CD4-positive, alpha-beta T cell (primary cell): Measurements from ENCODE around the gene HOXB3. TPM values are rescaled to one million over a fixed set of nuclear protein-coding genes. Genes with fewer than 3 reads are reported as not detected.

Experiments used
- ATAC-seq: fragments of 200-7000 bp; cut with Tn5 transposase; one replicate; pipeline ENCODE4 v1.10.0; 2022; ENCODE audit warnings: mild to moderate bottlenecking; ENCODE audit not compliant: poor library complexity
- CTCF ChIA-PET: fragments of 350-600 bp; sonication (Branson Sonifier 250); formaldehyde crosslinking; loops from one replicate; lab custom pipeline; 2021; ENCODE audit warnings: antibody characterized with exemption, inconsistent platforms; lab: Charles Lee
- POLR2A ChIA-PET: fragments of 350-600 bp; sonication (Branson Sonifier 250); formaldehyde crosslinking; loops from one replicate; lab custom pipeline; 2021; ENCODE audit warnings: antibody characterized with exemption, inconsistent platforms; lab: Charles Lee
- DNase-seq, 14 experiments: peaks; one replicate each; pipeline ENCODE4 v3.0.0-alpha.2; 2013 to 2020; ENCODE audit warnings: mixed read lengths in 2 of 14
- H3K27ac ChIP-seq, 2 donors: one replicate each; pipeline versions ENCODE4 v1.5.1 to v1.7.0; 2013; ENCODE audit warnings: low read length in 2 of 2, low read depth in 1 of 2, mild to moderate bottlenecking in 1 of 2
- H3K27me3 ChIP-seq, 2 experiments: 1 replicate in 1 of 2; 2 replicates in 1 of 2; pipeline versions ENCODE4 v1.6.1 to v1.7.0; 2013; ENCODE audit warnings: low read length in 2 of 2, control low read depth in 1 of 2, mild to moderate bottlenecking in 1 of 2, moderate library complexity in 1 of 2; ENCODE audit not compliant: insufficient read depth in 2 of 2, control insufficient read depth in 1 of 2
- H3K36me3 ChIP-seq: one replicate; pipeline ENCODE4 v1.6.1; 2013; ENCODE audit warnings: low read length, control low read depth; ENCODE audit not compliant: insufficient read depth
- H3K4me1 ChIP-seq: one replicate; pipeline ENCODE4 v1.6.1; 2013; ENCODE audit warnings: low read length, control low read depth; ENCODE audit not compliant: insufficient read depth
- H3K4me3 ChIP-seq: one replicate; pipeline ENCODE4 v1.5.1; 2013; ENCODE audit warnings: mild to moderate bottlenecking, low read length, moderate library complexity
- H3K9me3 ChIP-seq, 2 experiments: 1 replicate in 1 of 2; 2 replicates in 1 of 2; pipeline versions ENCODE4 v1.6.1 to v1.7.0; 2013; ENCODE audit warnings: low read length in 2 of 2, mild to moderate bottlenecking in 2 of 2, control low read depth in 1 of 2, moderate library complexity in 1 of 2; ENCODE audit not compliant: control insufficient read depth in 1 of 2, insufficient read depth in 1 of 2
- H3K27ac Mint-ChIP-seq: one replicate; pipeline ENCODE4 v1.8.0; 2020; ENCODE audit warnings: mixed read lengths
- H3K27me3 Mint-ChIP-seq: one replicate; pipeline ENCODE4 v1.8.0; 2021; ENCODE audit warnings: mixed read lengths
- H3K36me3 Mint-ChIP-seq: one replicate; pipeline ENCODE4 v1.8.0; 2021; ENCODE audit warnings: low read depth, mixed read lengths
- H3K4me1 Mint-ChIP-seq: one replicate; pipeline ENCODE4 v1.8.0; 2021; ENCODE audit warnings: low read depth, mixed read lengths
- H3K4me3 Mint-ChIP-seq: one replicate; pipeline ENCODE4 v1.8.0; 2020; ENCODE audit warnings: mild to moderate bottlenecking, mixed read lengths
- H3K9me3 Mint-ChIP-seq: one replicate; pipeline ENCODE4 v1.8.0; 2020; ENCODE audit warnings: mixed read lengths
- intact Hi-C, 2 experiments: fragments of 100-400 bp; cut with DNase I in 1 of 2; cut with micrococcal nuclease in 1 of 2; formaldehyde crosslinking; loops; one replicate each; pipeline versions ENCODE4 v1.15.1 to v1.9.0; 2023 to 2025; cut with DNase I, micrococcal nuclease
- total RNA-seq, 174 experiments: library from RNA in 2 of 174; stranded (reverse) in 2 of 174; gene quantifications; one replicate each; pipeline ENCODE4 v1.2.3 and lab custom pipeline; 2021 to 2026
- TF ChIP-seq, protein P1 (sequence below): fragments of 200-600 bp; IDR thresholded peaks from one replicate; pipeline ENCODE4 v1.8.0; 2022; ENCODE audit warnings: antibody characterized with exemption, mild to moderate bottlenecking

Gene HOXB3
- total RNA-seq, 2 experiments from 2014 or later: 0.25 to 0.36 TPM

- CTCF ChIA-PET: interaction anchor here (1.2 to 1.7 kb wide), 3 partner anchors 14 to 172 kb away, joined by 4 to 9 read pairs (median 5); no protein-coding TSS in a partner anchor
- Mint-ChIP-seq H3K9me3 (no peaks in the 10 kb centered on the region), H3K27me3 (peaks cover 40% of the 10 kb centered on the region), H3K4me1 (peaks cover 5% of the 10 kb centered on the region), H3K4me3 (no peak overlapping the region), H3K27ac (peak overlapping the region; percentile 22), H3K36me3 (no peaks in the 10 kb centered on the region)
- DNase-seq (no peak), ATAC-seq (no peak)
- Histone ChIP-seq H3K27me3 (no peaks in the 10 kb centered on the region), H3K4me1 (peaks cover 2% of the 10 kb centered on the region), H3K9me3 (no peaks in the 10 kb centered on the region), H3K27ac (no peak overlapping the region), H3K4me3 (no peak overlapping the region), H3K36me3 (no peaks in the 10 kb centered on the region)
- POLR2A ChIA-PET: interaction anchor here (0.5 kb wide), 1 partner anchor 514 kb away, joined by 3 read pairs; no protein-coding TSS in a partner anchor
- intact Hi-C loops: no loop called here
- TF ChIP-seq, protein P1, sequence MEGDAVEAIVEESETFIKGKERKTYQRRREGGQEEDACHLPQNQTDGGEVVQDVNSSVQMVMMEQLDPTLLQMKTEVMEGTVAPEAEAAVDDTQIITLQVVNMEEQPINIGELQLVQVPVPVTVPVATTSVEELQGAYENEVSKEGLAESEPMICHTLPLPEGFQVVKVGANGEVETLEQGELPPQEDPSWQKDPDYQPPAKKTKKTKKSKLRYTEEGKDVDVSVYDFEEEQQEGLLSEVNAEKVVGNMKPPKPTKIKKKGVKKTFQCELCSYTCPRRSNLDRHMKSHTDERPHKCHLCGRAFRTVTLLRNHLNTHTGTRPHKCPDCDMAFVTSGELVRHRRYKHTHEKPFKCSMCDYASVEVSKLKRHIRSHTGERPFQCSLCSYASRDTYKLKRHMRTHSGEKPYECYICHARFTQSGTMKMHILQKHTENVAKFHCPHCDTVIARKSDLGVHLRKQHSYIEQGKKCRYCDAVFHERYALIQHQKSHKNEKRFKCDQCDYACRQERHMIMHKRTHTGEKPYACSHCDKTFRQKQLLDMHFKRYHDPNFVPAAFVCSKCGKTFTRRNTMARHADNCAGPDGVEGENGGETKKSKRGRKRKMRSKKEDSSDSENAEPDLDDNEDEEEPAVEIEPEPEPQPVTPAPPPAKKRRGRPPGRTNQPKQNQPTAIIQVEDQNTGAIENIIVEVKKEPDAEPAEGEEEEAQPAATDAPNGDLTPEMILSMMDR: no peak
Measured at GRCh38 chr17:48506246-48506645, 83.8 kb downstream of the HOXB3 start.

GRCh38 chr17:48505788-48506187, 84.3 kb downstream of the HOXB3 start:
- Histone ChIP-seq H3K9me3 (no peaks in the 10 kb centered on the region), H3K27ac (no peak overlapping the region), H3K27me3 (no peaks in the 10 kb centered on the region), H3K36me3 (no peaks in the 10 kb centered on the region), H3K4me1 (no peaks in the 10 kb centered on the region), H3K4me3 (no peak overlapping the region)
- H3K36me3 Mint-ChIP-seq: no peaks in the 10 kb centered on the region
- H3K9me3 Mint-ChIP-seq: no peaks in the 10 kb centered on the region
- peaks cover 1% of the 10 kb centered on the region for H3K4me1 Mint-ChIP-seq
- H3K27ac Mint-ChIP-seq: peak overlapping the region; percentile 22
- ChIA-PET CTCF (interaction anchor here (1.2 to 1.7 kb wide), 3 partner anchors 13 to 172 kb away, joined by 4 to 9 read pairs (median 5); no protein-coding TSS in a partner anchor), POLR2A (interaction anchor here (0.5 kb wide), 1 partner anchor 55 kb away, joined by 3 read pairs; no protein-coding TSS in a partner anchor)
- peak; percentile 94 for ATAC-seq
- TF ChIP-seq, protein P1: no peak
- no peak overlapping the region for H3K4me3 Mint-ChIP-seq
- peaks cover 37% of the 10 kb centered on the region for H3K27me3 Mint-ChIP-seq
- intact Hi-C loops: no loop called here
- DNase-seq: peak in 11 of 14 experiments; percentile 15 to 83 (median 39)

DNA sequence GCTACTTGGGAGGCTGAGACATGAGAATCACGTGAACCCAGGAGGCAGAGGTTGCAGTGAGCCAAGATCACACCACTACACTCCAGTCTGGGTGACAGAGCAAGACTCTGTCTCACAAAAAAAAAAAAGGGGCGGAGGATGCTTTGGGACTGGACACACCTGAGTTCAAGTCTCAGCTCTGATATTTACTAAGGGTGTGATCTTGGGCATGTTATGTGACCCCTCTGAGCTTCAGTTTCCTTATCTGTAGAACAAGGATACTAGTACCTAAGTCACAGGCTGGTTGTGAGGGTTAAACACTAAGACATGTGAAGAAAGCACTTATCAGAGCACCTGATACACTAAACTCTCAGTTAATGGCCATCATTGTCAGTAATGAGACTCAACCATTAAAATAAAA, 85.1 kb downstream of the HOXB3 start:
- H3K9me3 ChIP-seq: no peaks in the 10 kb centered on the region
- no peak overlapping the region for H3K4me3 ChIP-seq
- no peaks in the 10 kb centered on the region for H3K36me3 Mint-ChIP-seq
- no peak overlapping the region for H3K27ac ChIP-seq
- no peak overlapping the region for H3K4me3 Mint-ChIP-seq
- ChIA-PET CTCF (interaction anchor here (1.1 to 1.7 kb wide), 2 partner anchors 12 to 13 kb away, joined by 3 to 9 read pairs; no protein-coding TSS in a partner anchor), POLR2A (no interaction called here)
- DNase-seq (no peak), ATAC-seq (no peak)
- no peaks in the 10 kb centered on the region for H3K36me3 ChIP-seq
- peaks cover 39% of the 10 kb centered on the region for H3K27me3 Mint-ChIP-seq
- TF ChIP-seq, protein P1: no peak
- no peaks in the 10 kb centered on the region for H3K4me1 ChIP-seq
- no peaks in the 10 kb centered on the region for H3K27me3 ChIP-seq
- H3K27ac Mint-ChIP-seq: no peak overlapping the region
- H3K9me3 Mint-ChIP-seq: no peaks in the 10 kb centered on the region
- intact Hi-C loops: no loop called here
- H3K4me1 Mint-ChIP-seq: no peaks in the 10 kb centered on the region
